Heart right ventricle (tissue), 16 donors: Measurements from ENCODE around the gene CCR2. TPM values are rescaled to one million over a fixed set of nuclear protein-coding genes. Genes with fewer than 3 reads are reported as not detected.

ENCODE experiments used
- ATAC-seq, 8 donors: fragments of 200-7000 bp; cut with Tn5 transposase; one replicate each; pipeline ENCODE4 v1.9.1; 2020; ENCODE audit warnings: mild to moderate bottlenecking in 8 of 8, moderate library complexity in 8 of 8, moderate number of reproducible peaks in 1 of 8
- DNase-seq, 2 donors: peaks; one replicate each; pipeline ENCODE4 v3.0.0-alpha.2; 2020
- H3K27ac ChIP-seq, 10 donors: fragments of 200-600 bp; sonication (generic) in 2 of 10; one replicate each; pipeline versions ENCODE4 v1.5.0 to v1.8.0; 2020 to 2022; ENCODE audit warnings: mild to moderate bottlenecking in 3 of 10
- H3K27me3 ChIP-seq, 7 donors: fragments of 200-600 bp; one replicate each; pipeline ENCODE4 v1.8.0; 2021 to 2022; ENCODE audit warnings: mild to moderate bottlenecking in 2 of 7
- H3K36me3 ChIP-seq, 9 donors: fragments of 200-600 bp; sonication (generic) in 1 of 9; one replicate each; pipeline versions ENCODE4 v1.5.0 to v1.8.0; 2020 to 2022; ENCODE audit warnings: mild to moderate bottlenecking in 2 of 9
- H3K4me1 ChIP-seq, 9 donors: fragments of 200-600 bp; sonication (generic) in 1 of 9; one replicate each; pipeline versions ENCODE4 v1.5.0 to v1.8.0; 2020 to 2022; ENCODE audit warnings: mild to moderate bottlenecking in 4 of 9
- H3K4me3 ChIP-seq, 10 donors: fragments of 200-600 bp; sonication (generic) in 2 of 10; one replicate each; pipeline versions ENCODE4 v1.5.0 to v1.8.0; 2020 to 2022; ENCODE audit warnings: mild to moderate bottlenecking in 7 of 10, moderate library complexity in 2 of 10
- H3K9me3 ChIP-seq, 11 donors: fragments of 200-600 bp in 10 of 11; sonication (generic) in 2 of 11; one replicate each; pipeline versions ENCODE4 v1.5.0 to v1.8.0; 2013 to 2022; ENCODE audit warnings: mild to moderate bottlenecking in 2 of 11, control low read depth in 1 of 11, moderate library complexity in 1 of 11
- CTCF ChIP-seq, 9 donors: fragments of 200-600 bp; sonication (generic) in 2 of 9; IDR thresholded peaks; one replicate each; pipeline versions ENCODE4 v1.5.0 to v1.8.0; 2021 to 2022; ENCODE audit warnings: antibody characterized with exemption in 9 of 9, mild to moderate bottlenecking in 5 of 9, moderate library complexity in 1 of 9
- WGBS, 2 donors: extraction: QIAGEN DNeasy Blood & Tissue Kit; methylation state at CpG; one replicate each; pipeline ENCODE4 v1.1.7; 2013; ENCODE audit warnings: inconsistent platforms in 1 of 2; 5-methylcytosine and 5-hydroxymethylcytosine counted together
- intact Hi-C, 10 donors: fragments of 100-400 bp; cut with DNase I; formaldehyde crosslinking; loops; one replicate each; pipeline versions ENCODE4 v1.11.1 to v1.14.2; 2022
- polyA plus RNA-seq, 2 donors: library from polyadenylated mRNA; stranded (reverse); fragments of 200-250 nt; gene quantifications; one replicate each; pipeline ENCODE4 v1.2.3, GENCODE V29; 2013
- total RNA-seq, 10 donors: library from RNA; stranded (reverse); fragmentation: NEBNext Ultra II Directional in 3 of 10; extraction: Animal tissue kit (Norgen Biotek cat#: 25700) in 3 of 10; gene quantifications; one replicate each; pipeline versions ENCODE4 v1.2.1 to v1.2.4, GENCODE V29; 2021 to 2023
- donor health status: Arrhythmogenic right ventricular cardiomyopathy.
- donor health status: ischemic (EF 13 %, LVEDD 7.1; RV severe dilation, severe dysfunction).
- donor health status: healthy with polysubstance abuse.
- donor health status: DM: no; HTN: yes; CAD: no.
- donor health status: DM: no; HTN: no; CAD: no.
- donor health status: ischemic (EF 25% LVEDD 6.9; RV normal size, moderate dysfunction).
- donor health status: ischemic (EF 25% LVEDD 5.7; RV mildly dilated, moderate dysfunction).
- donor health status: healthy.
- donor health status: DM: yes; HTN: yes; CAD: no.
- donor health status: Ischemic cardiomyopathy.
- donor health status: ischemic (EF 35%, LVEDD 5.7; RV mildly dilated, moderate dysfunction).
- donor health status: nonischemic (EF 11% LVEDD 7.7; RV severe dilation, severe dysfunction).
- donor health status: DM: yes; HTN: yes; CAD: no.
- donor health status: PGD.
- donor health status: ischemic (EF 29% LVEDD 5.4; RV normal size, mild dysfunction).
- donor health status: nonischemic (EF 23%, LVEDD 6.1; RV moderate dilation, normal function).

CCR2 gene
- total and polyA plus RNA-seq, 12 donors, result 0.15 to 8.7 (median 0.58) TPM

GRCh38 chr3:46406788-46407611 is 53.1 kb downstream of the CCR2 start, which contains the start of the genes CCR5AS and CCRL2:
Gene CCR5AS (minus strand): TSS chr3:46407066.
Gene CCRL2 (plus strand): TSS chr3:46407259. CDS start chr3:46408080, 821 bp downstream.
- peak within 1 kb of the TSS in 9 of 10 donors; percentile 18 to 54 (median 42) for H3K4me3 ChIP-seq
- peaks cover 0 to 11% (median 0%) of the 10 kb centered on the region in 9 donors for H3K36me3 ChIP-seq
- no peaks in the 10 kb centered on the region for H3K27me3 ChIP-seq
- whole genome bisulfite sequencing, 2 donors, result 37 to 54% methylated on average over 20 of the region's 20 CpGs
- DNase-seq (peak; percentile 33 to 85), ATAC-seq (peak; percentile 73 to 95 (median 86))
- peaks cover 0 to 70% (median 41%) of the 10 kb centered on the region in 9 donors for H3K4me1 ChIP-seq
- H3K27ac ChIP-seq, result peak within 1 kb of the TSS; percentile 24 to 90 (median 76)
- H3K9me3 ChIP-seq, result no peaks in the 10 kb centered on the region
- no peak for TF ChIP-seq CTCF (IDR thresholded peaks at IDR 0.05)
- intact Hi-C loops, result no loop called here

- no peaks in the 10 kb centered on the region for H3K9me3 ChIP-seq
- peak overlapping the region in 9 of 10 donors; percentile 63 to 90 (median 77) for H3K27ac ChIP-seq
- H3K4me3 ChIP-seq, result peak overlapping the region in 9 of 10 donors; percentile 18 to 54 (median 42)
- H3K36me3 ChIP-seq, result peaks cover 0 to 11% (median 0%) of the 10 kb centered on the region in 9 donors
- DNase-seq (peak in 1 of 2 donors; percentile 16), ATAC-seq (peak in 6 of 8 donors; percentile 30 to 69 (median 67))
- no peak for TF ChIP-seq CTCF (IDR thresholded peaks at IDR 0.05)
- H3K27me3 ChIP-seq, result no peaks in the 10 kb centered on the region
- intact Hi-C loops, result no loop called here
- WGBS, 2 donors, result 26 to 31% methylated on average over 7 of the region's 7 CpGs
- peaks cover 3 to 79% (median 51%) of the 10 kb centered on the region in 9 donors for H3K4me1 ChIP-seq
These were observed 54.1 kb downstream of the CCR2 start for GRCh38 chr3:46407970-46408369.

- Histone ChIP-seq H3K27me3 (no peaks in the 10 kb centered on the region), H3K4me1 (peaks cover 3 to 88% (median 59%) of the 10 kb centered on the region in 9 donors), H3K4me3 (no peak overlapping the region), H3K27ac (peak overlapping the region in 1 of 10 donors; percentile 77), H3K9me3 (no peaks in the 10 kb centered on the region), H3K36me3 (peaks cover 0 to 11% (median 0%) of the 10 kb centered on the region in 9 donors)
- DNase-seq, result no peak
- intact Hi-C loops, result no loop called here
- no peak for ATAC-seq
- 88 to 90% methylated on average over 7 of the region's 7 CpGs for WGBS, 2 donors
- TF ChIP-seq CTCF (IDR thresholded peaks at IDR 0.05), result no peak
These were observed 54.9 kb downstream of the CCR2 start for GRCh38 chr3:46408853-46409252.

GRCh38 chr3:46409739-46410489 is 56.0 kb downstream of the CCR2 start:
- H3K4me1 ChIP-seq, result peaks cover 3 to 92% (median 62%) of the 10 kb centered on the region in 9 donors
- DNase-seq (peak in 1 of 2 donors; percentile 41), ATAC-seq (peak in 3 of 8 donors; percentile 15 to 72 (median 29))
- H3K27me3 ChIP-seq, result no peaks in the 10 kb centered on the region
- no peak overlapping the region for H3K4me3 ChIP-seq
- intact Hi-C loops, result no loop called here
- TF ChIP-seq CTCF (IDR thresholded peaks at IDR 0.05), result no peak
- no peaks in the 10 kb centered on the region for H3K9me3 ChIP-seq
- peak overlapping the region in 1 of 10 donors; percentile 11 for H3K27ac ChIP-seq
- peaks cover 0 to 11% (median 0%) of the 10 kb centered on the region in 9 donors for H3K36me3 ChIP-seq
- 75 to 80% methylated on average over 9 of the region's 9 CpGs for WGBS, 2 donors
